WTC11 (cell line): Measurements from ENCODE around the gene MTTP. TPM values are rescaled to one million over a fixed set of nuclear protein-coding genes. Genes with fewer than 3 reads are reported as not detected.

ENCODE experiments used
- ATAC-seq: fragments of 200-7000 bp; cut with Tn5 transposase; 2 replicates; pipeline ENCODE4 v1.10.0; 2021; ENCODE audit warnings: mild to moderate bottlenecking, moderate library complexity
- CTCF ChIA-PET: fragments of 300-600 bp; sonication (Branson Sonifier 250); formaldehyde crosslinking; loops from one replicate; lab custom pipeline; 2021; ENCODE audit warnings: antibody characterized with exemption; lab: Charles Lee
- POLR2A ChIA-PET: fragments of 350-600 bp; sonication (Branson Sonifier 250); formaldehyde crosslinking; loops from one replicate; lab custom pipeline; 2021; ENCODE audit warnings: antibody characterized with exemption; lab: Charles Lee
- DNase-seq: peaks from one replicate; pipeline ENCODE4 v3.0.0; 2021; ENCODE audit warnings: low spot score
- H3K27ac Mint-ChIP-seq: 2 replicates; pipeline ENCODE4 v1.8.0; 2021; ENCODE audit warnings: mixed read lengths
- H3K27me3 Mint-ChIP-seq: 2 replicates; pipeline ENCODE4 v1.8.0; 2021; ENCODE audit warnings: low read depth, mild to moderate bottlenecking, moderate library complexity, mixed read lengths
- H3K36me3 Mint-ChIP-seq: 2 replicates; pipeline ENCODE4 v1.8.0; 2021; ENCODE audit warnings: mixed read lengths
- H3K4me1 Mint-ChIP-seq: 2 replicates; pipeline ENCODE4 v1.8.0; 2022; ENCODE audit warnings: mixed read lengths
- H3K4me3 Mint-ChIP-seq: 2 replicates; pipeline ENCODE4 v1.8.0; 2021; ENCODE audit warnings: mild to moderate bottlenecking, moderate library complexity, mixed read lengths
- H3K9me3 Mint-ChIP-seq: 2 replicates; pipeline ENCODE4 v1.8.0; 2021; ENCODE audit warnings: mixed read lengths
- AFF4 ChIP-seq: sonication (generic); formaldehyde crosslinking; IDR thresholded peaks from 2 replicates; pipeline ENCODE4 v1.8.1; 2023; ENCODE audit warnings: mild to moderate bottlenecking, missing genetic modification reagents, borderline replicate concordance
- E2F4 ChIP-seq: sonication (generic); formaldehyde crosslinking; IDR thresholded peaks from 2 replicates; pipeline ENCODE4 v1.8.1; 2022; ENCODE audit warnings: low read depth, mild to moderate bottlenecking, moderate library complexity, missing genetic modification reagents, borderline replicate concordance
- EMX1 ChIP-seq: fragments of 250-450 bp; sonication (Bioruptor Pico); IDR thresholded peaks from 2 replicates; pipeline ENCODE4 v1.8.0; 2021; ENCODE audit warnings: mild to moderate bottlenecking
- ERG ChIP-seq: fragments of 250-450 bp; sonication (Bioruptor Pico); IDR thresholded peaks from 2 replicates; pipeline ENCODE4 v1.8.0; 2021; ENCODE audit warnings: mild to moderate bottlenecking
- FOXJ3 ChIP-seq: sonication (generic); formaldehyde crosslinking; IDR thresholded peaks from 2 replicates; pipeline ENCODE4 v1.9.0; 2021; ENCODE audit warnings: missing genetic modification reagents, mild to moderate bottlenecking, borderline replicate concordance
- JUN ChIP-seq: sonication (generic); formaldehyde crosslinking; IDR thresholded peaks from 2 replicates; pipeline ENCODE4 v1.8.0; 2023; ENCODE audit warnings: mild to moderate bottlenecking, missing genetic modification reagents
- MYBL2 ChIP-seq: sonication (generic); formaldehyde crosslinking; IDR thresholded peaks from 2 replicates; pipeline ENCODE4 v1.8.1; 2023; ENCODE audit warnings: mild to moderate bottlenecking, moderate library complexity, missing genetic modification reagents
- PRRX2 ChIP-seq: fragments of 250-450 bp; sonication (Bioruptor Pico); IDR thresholded peaks from 2 replicates; pipeline ENCODE4 v1.8.0; 2021; ENCODE audit warnings: mild to moderate bottlenecking
- RORB ChIP-seq: fragments of 250-450 bp; sonication (Bioruptor Pico); IDR thresholded peaks from 2 replicates; pipeline ENCODE4 v1.9.0; 2021; ENCODE audit warnings: mild to moderate bottlenecking
- SMAD3 ChIP-seq: sonication (generic); formaldehyde crosslinking; IDR thresholded peaks from 2 replicates; pipeline ENCODE4 v1.8.0; 2022; ENCODE audit warnings: missing genetic modification reagents, mild to moderate bottlenecking, borderline replicate concordance
- SOX15 ChIP-seq: fragments of 250-450 bp; sonication (Bioruptor Pico); IDR thresholded peaks from 2 replicates; pipeline ENCODE4 v1.9.0; 2021; ENCODE audit warnings: mild to moderate bottlenecking
- SP1 ChIP-seq: sonication (generic); formaldehyde crosslinking; conservative IDR thresholded peaks from 2 replicates; pipeline ENCODE4 v1.8.1; 2022; ENCODE audit warnings: missing genetic modification reagents
- TP53 ChIP-seq: sonication (generic); formaldehyde crosslinking; IDR thresholded peaks from 2 replicates; pipeline ENCODE4 v1.8.1; 2023; ENCODE audit warnings: mild to moderate bottlenecking, missing genetic modification reagents
- USF1 ChIP-seq: sonication (generic); formaldehyde crosslinking; IDR thresholded peaks from 2 replicates; pipeline ENCODE4 v1.8.0; 2022; ENCODE audit warnings: mild to moderate bottlenecking, missing genetic modification reagents
- ZBTB43 ChIP-seq: sonication (generic); formaldehyde crosslinking; IDR thresholded peaks from 2 replicates; pipeline ENCODE4 v1.8.1; 2023; ENCODE audit warnings: mild to moderate bottlenecking, missing genetic modification reagents
- ZMAT4 ChIP-seq: fragments of 250-450 bp; sonication (Bioruptor Pico); IDR thresholded peaks from 2 replicates; pipeline ENCODE4 v1.9.0; 2021; ENCODE audit warnings: mild to moderate bottlenecking
- ZNF281 ChIP-seq: sonication (generic); formaldehyde crosslinking; IDR thresholded peaks from 2 replicates; pipeline ENCODE4 v1.8.0; 2023; ENCODE audit warnings: mild to moderate bottlenecking, missing genetic modification reagents
- ZNF423 ChIP-seq: fragments of 250-450 bp; sonication (Bioruptor Pico); IDR thresholded peaks from 2 replicates; pipeline ENCODE4 v2.1.2; 2022; ENCODE audit warnings: mild to moderate bottlenecking, moderate library complexity
- ZNF671 ChIP-seq: fragments of 250-450 bp; sonication (Bioruptor Pico); IDR thresholded peaks from 2 replicates; pipeline ENCODE4 v1.8.0; 2021; ENCODE audit warnings: mild to moderate bottlenecking
- total RNA-seq: library from RNA; stranded (reverse); gene quantifications from 3 replicates; pipeline ENCODE4 v1.2.3, GENCODE V29; 2021

The MTTP gene
- total RNA-seq, 1 experiment from 2014 or later: 0.26 TPM

GRCh38 chr4:99649778-99650177, 75.2 kb downstream of the MTTP start:
- H3K9me3 Mint-ChIP-seq: no peaks in the 10 kb centered on the region
- H3K4me3 Mint-ChIP-seq: no peak overlapping the region
- H3K36me3 Mint-ChIP-seq: no peaks in the 10 kb centered on the region
- CTCF ChIA-PET: no interaction called here
- ATAC-seq (no peak), DNase-seq (no peak)
- peaks cover 54% of the 10 kb centered on the region for H3K27me3 Mint-ChIP-seq
- no peak for TF ChIP-seq SOX15 (CRISPR knock-in tag)
- H3K4me1 Mint-ChIP-seq: peaks cover 23% of the 10 kb centered on the region
- no peak overlapping the region for H3K27ac Mint-ChIP-seq
- POLR2A ChIA-PET: no interaction called here

GRCh38 chr4:99651016-99651769, 76.6 kb downstream of the MTTP start:
- TF ChIP-seq SP1 (CRISPR knock-in tag): no peak
- TF ChIP-seq ZBTB43 (CRISPR knock-in tag): no peak
- no peak for TF ChIP-seq USF1
- TF ChIP-seq E2F4: no peak
- no peak for TF ChIP-seq MYBL2 (CRISPR knock-in tag)
- TF ChIP-seq ZNF671 (CRISPR knock-in tag): no peak
- no peak for TF ChIP-seq ZMAT4 (CRISPR knock-in tag)
- TF ChIP-seq ERG (CRISPR knock-in tag): no peak
- TF ChIP-seq JUN: no peak
- TF ChIP-seq FOXJ3 (CRISPR knock-in tag): no peak
- TF ChIP-seq RORB (CRISPR knock-in tag): no peak
- TF ChIP-seq ZNF281 (CRISPR knock-in tag): no peak
- no peak for TF ChIP-seq EMX1
- TF ChIP-seq SMAD3: no peak
- TF ChIP-seq TP53 (CRISPR knock-in tag): no peak
- TF ChIP-seq ZNF423 (CRISPR knock-in tag): no peak
- no peak for TF ChIP-seq AFF4 (CRISPR knock-in tag)
- no peak for TF ChIP-seq PRRX2 (CRISPR knock-in tag)
- Mint-ChIP-seq H3K4me1 (peaks cover 11% of the 10 kb centered on the region), H3K9me3 (no peaks in the 10 kb centered on the region), H3K27ac (no peak overlapping the region), H3K4me3 (no peak overlapping the region), H3K36me3 (no peaks in the 10 kb centered on the region), H3K27me3 (peaks cover 44% of the 10 kb centered on the region)
- DNase-seq (no peak), ATAC-seq (no peak)
- CTCF ChIA-PET: no interaction called here
- POLR2A ChIA-PET: no interaction called here
